ENCODE data around the gene FAM234B. TPM values are rescaled to one million over a fixed set of nuclear protein-coding genes. Genes with fewer than 3 reads are reported as not detected.

The FAM234B gene
- total RNA-seq, 4 donors from 2014 or later = 1.2 to 6.7 (median 5.0) TPM

DNA sequence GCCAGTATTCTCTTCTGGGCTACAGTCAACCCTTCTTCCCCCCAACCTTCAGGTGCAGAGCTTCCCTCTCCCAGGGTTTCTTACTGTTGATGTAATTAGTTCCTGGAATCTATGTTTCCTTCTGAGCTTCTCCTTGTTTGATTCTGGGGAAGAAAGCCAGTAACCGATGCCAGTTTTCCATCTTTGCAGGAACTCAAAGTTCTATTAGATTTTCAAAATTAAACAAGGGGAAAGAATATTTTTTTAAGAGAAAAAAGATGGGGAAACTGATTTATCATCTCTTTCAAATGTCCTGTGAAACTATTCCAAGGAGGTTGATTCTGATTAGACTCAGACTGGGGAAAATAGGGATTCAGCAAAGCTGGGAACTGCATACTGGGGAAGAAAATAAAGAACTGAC, 17.9 kb upstream of the FAM234B start:
- H3K4me3 ChIP-seq = no peak overlapping the region
- intact Hi-C loops (cut with DNase I) = loop anchor here (10.0 kb wide), 1 partner anchor 179 kb away; no protein-coding TSS in a partner anchor
- H3K27me3 ChIP-seq = no peaks in the 10 kb centered on the region
- no peaks in the 10 kb centered on the region for H3K36me3 ChIP-seq
- 56% methylated on average over 1 of the region's 1 CpG for WGBS
- DNase-seq (ENCODE audit: extremely low spot score) = no peak
- H3K27ac ChIP-seq (replicated peaks in 1 of 4) = peak overlapping the region in 1 of 4 donors; percentile 40
- H3K9me3 ChIP-seq = no peaks in the 10 kb centered on the region
- H3K4me1 ChIP-seq = peaks cover 0 to 16% (median 15%) of the 10 kb centered on the region in 4 donors
- TF ChIP-seq POLR2A (IDR thresholded peaks at IDR 0.05; ENCODE audit: low read depth) (no peak), POLR2AphosphoS5 (IDR thresholded peaks at IDR 0.05) (no peak), EP300 (IDR thresholded peaks at IDR 0.05) (no peak)
- TF ChIP-seq, protein P1, sequence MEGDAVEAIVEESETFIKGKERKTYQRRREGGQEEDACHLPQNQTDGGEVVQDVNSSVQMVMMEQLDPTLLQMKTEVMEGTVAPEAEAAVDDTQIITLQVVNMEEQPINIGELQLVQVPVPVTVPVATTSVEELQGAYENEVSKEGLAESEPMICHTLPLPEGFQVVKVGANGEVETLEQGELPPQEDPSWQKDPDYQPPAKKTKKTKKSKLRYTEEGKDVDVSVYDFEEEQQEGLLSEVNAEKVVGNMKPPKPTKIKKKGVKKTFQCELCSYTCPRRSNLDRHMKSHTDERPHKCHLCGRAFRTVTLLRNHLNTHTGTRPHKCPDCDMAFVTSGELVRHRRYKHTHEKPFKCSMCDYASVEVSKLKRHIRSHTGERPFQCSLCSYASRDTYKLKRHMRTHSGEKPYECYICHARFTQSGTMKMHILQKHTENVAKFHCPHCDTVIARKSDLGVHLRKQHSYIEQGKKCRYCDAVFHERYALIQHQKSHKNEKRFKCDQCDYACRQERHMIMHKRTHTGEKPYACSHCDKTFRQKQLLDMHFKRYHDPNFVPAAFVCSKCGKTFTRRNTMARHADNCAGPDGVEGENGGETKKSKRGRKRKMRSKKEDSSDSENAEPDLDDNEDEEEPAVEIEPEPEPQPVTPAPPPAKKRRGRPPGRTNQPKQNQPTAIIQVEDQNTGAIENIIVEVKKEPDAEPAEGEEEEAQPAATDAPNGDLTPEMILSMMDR (IDR thresholded peaks at IDR 0.05) = no peak

- H3K27ac ChIP-seq (replicated peaks in 1 of 4) = no peak overlapping the region
- H3K27me3 ChIP-seq = no peaks in the 10 kb centered on the region
- no peaks in the 10 kb centered on the region for H3K9me3 ChIP-seq
- intact Hi-C loops (cut with DNase I) = loop anchor here (10.0 kb wide), 1 partner anchor 178 kb away; no protein-coding TSS in a partner anchor
- WGBS = 74% methylated on average over 2 of the region's 2 CpGs
- no peak for DNase-seq (ENCODE audit: extremely low spot score)
- peaks cover 0 to 16% (median 15%) of the 10 kb centered on the region in 4 donors for H3K4me1 ChIP-seq
- TF ChIP-seq POLR2AphosphoS5 (IDR thresholded peaks at IDR 0.05) = no peak
- no peak for TF ChIP-seq EP300 (IDR thresholded peaks at IDR 0.05)
- TF ChIP-seq, protein P1 (IDR thresholded peaks at IDR 0.05) = no peak
- TF ChIP-seq POLR2A (IDR thresholded peaks at IDR 0.05; ENCODE audit: low read depth) = no peak
- no peak overlapping the region for H3K4me3 ChIP-seq
- no peaks in the 10 kb centered on the region for H3K36me3 ChIP-seq
These were observed 17.1 kb upstream of the FAM234B start for GRCh38 chr12:13027032-13027431.

DNA sequence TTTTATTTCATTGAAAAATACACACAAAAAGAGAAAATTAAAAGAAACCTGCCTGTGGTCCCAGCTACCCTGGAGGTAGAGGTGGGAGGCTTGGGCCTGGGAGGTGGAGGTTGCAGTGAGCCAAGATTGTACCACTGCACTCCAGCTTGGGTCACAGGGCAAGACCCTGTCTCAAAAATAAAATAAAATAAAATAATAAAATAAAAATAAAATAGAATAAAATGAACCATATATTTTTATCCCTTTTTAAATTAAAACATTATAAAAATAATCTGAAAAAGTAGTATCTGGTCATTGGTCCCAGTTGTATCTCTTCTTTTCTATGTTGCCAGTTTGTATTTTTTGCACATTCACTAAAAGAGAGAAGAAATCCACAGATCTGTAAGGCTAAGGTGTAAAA, 16.7 kb upstream of the FAM234B start:
- intact Hi-C loops (cut with DNase I) = loop anchor here (10.0 kb wide), 1 partner anchor 177 kb away; no protein-coding TSS in a partner anchor
- H3K27me3 ChIP-seq = no peaks in the 10 kb centered on the region
- DNase-seq (ENCODE audit: extremely low spot score) = no peak
- H3K4me1 ChIP-seq = peaks cover 0 to 16% (median 15%) of the 10 kb centered on the region in 4 donors
- H3K9me3 ChIP-seq = no peaks in the 10 kb centered on the region
- H3K4me3 ChIP-seq = no peak overlapping the region
- H3K36me3 ChIP-seq = no peaks in the 10 kb centered on the region
- H3K27ac ChIP-seq (replicated peaks in 1 of 4) = no peak overlapping the region
- TF ChIP-seq POLR2A (IDR thresholded peaks at IDR 0.05; ENCODE audit: low read depth) (no peak), POLR2AphosphoS5 (IDR thresholded peaks at IDR 0.05) (no peak), EP300 (IDR thresholded peaks at IDR 0.05) (no peak)
- TF ChIP-seq, protein P1 (IDR thresholded peaks at IDR 0.05) = no peak

- DNase-seq (ENCODE audit: extremely low spot score) = no peak
- intact Hi-C loops (cut with DNase I) = loop anchor here (10.0 kb wide), 1 partner anchor 176 kb away; no protein-coding TSS in a partner anchor
- Histone ChIP-seq H3K27me3 (no peaks in the 10 kb centered on the region), H3K9me3 (no peaks in the 10 kb centered on the region), H3K36me3 (no peaks in the 10 kb centered on the region), H3K4me1 (peaks cover 0 to 16% (median 15%) of the 10 kb centered on the region in 4 donors), H3K27ac (replicated peaks in 1 of 4) (no peak overlapping the region), H3K4me3 (no peak overlapping the region)
- no peak for TF ChIP-seq POLR2A (IDR thresholded peaks at IDR 0.05; ENCODE audit: low read depth)
- no peak for TF ChIP-seq EP300 (IDR thresholded peaks at IDR 0.05)
- TF ChIP-seq, protein P1 (IDR thresholded peaks at IDR 0.05) = no peak
- TF ChIP-seq POLR2AphosphoS5 (IDR thresholded peaks at IDR 0.05) = no peak
- 83% methylated on average over 4 of the region's 4 CpGs for WGBS
These were observed 15.2 kb upstream of the FAM234B start for GRCh38 chr12:13028825-13029570.

Measured in esophagus muscularis mucosa (tissue), 4 donors.